HG03135 (cell line): ENCODE data around the gene PCDHGB5.

Source experiments
- ATAC-seq: cut with Tn5 transposase; IDR thresholded peaks from one replicate; pipeline ENCODE4 v1.9.1; 2021; ENCODE audit warnings: mild to moderate bottlenecking, moderate library complexity; ENCODE audit not compliant: unreplicated experiment

PCDHGB5 gene

DNA sequence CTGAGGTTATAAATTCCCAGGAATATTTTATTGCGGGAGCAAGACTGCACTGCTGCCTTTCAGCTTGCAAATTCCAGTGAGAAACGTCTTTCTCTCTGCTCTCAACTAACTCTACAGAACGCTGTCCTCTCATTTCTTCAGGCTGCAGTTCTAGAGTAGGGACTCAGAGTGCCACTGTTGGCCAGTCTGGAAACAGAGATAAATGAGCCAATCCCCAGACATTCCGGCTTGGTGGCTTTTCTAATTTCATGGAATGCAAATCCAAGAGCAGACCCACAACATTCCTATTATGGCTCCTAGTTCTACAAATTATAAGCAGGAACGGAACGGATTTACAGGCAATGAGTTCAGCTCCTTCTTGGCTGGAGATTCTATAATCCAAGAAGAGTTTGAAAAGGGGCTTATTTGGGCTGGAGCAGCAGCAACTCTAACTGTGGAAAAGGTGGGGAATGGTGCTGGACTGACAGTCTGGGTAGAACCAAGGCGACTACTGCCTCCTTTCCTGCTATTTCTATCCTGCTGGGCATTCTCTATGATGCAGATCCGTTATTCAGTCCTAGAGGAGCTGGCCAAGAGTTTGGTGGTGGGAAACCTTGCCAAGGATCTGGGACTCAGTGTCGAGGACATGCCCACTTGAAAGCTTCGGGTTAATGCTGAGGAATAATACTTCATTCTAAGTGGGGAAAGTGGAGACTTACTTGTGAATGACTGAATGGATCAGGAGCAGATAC lies 41.8 kb downstream of the PCDHGB5 start:
- ATAC-seq = no peak

DNA sequence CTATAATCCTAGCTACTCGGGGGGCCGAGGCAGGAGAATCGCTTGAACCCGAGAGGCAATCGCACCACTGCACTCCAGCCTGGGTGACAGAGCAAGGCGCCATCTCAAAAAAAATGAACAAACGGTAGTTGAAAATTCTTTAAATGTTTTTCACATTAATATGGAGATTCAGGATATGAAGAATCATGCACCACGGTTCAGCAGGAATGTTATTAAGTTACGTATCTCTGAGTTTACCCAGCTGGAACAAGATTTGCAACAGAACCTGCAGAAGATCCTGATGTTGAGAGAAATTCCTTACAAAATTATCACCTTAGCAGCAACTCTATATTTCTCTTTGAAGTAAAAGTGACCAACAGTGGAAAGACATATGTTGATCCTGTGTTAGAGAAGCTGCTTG lies 42.6 kb downstream of the PCDHGB5 start:
- no peak for ATAC-seq

DNA sequence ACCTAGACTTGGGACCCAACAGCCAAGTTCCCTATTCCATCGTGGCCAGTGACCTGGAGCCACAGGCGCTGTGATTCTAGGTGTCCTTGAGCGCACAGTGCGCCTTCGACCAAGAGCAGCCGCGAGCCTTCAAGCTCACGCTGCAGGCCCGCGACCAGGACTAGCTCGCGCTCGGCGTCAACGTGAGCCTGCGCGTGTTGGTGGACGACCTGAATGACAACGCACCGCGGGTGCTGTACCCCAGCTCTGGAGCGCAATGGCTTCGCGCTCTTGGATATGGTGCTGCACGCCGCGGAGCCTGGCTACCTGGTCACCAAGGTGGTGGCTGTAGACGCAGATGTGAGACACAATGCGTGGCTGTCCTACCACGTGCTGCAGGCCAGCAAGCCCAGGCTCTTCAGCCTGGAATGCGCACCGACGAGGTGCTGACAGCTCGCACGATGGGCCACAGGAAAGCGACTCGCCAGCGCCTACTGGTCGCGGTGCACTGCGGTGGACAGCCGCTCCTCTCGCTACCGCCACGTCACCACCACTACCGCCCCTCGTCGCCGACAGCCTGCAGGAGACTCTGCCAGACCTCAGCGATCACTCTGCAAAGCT lies 43.9 kb downstream of the PCDHGB5 start:
- no peak for ATAC-seq
